GM23248 (cell line): Measurements from ENCODE around the gene MROH7.

Experiments used
- EZH2 ChIP-seq: fragments of 200-600 bp; sonication (generic); IDR thresholded peaks from 2 replicates; pipeline ENCODE4 v1.6.1; 2018; ENCODE audit warnings: antibody characterized with exemption, mild to moderate bottlenecking; ENCODE audit not compliant: insufficient read depth, poor library complexity, severe bottlenecking
- EZH2phosphoT487 ChIP-seq: fragments of 200-600 bp; sonication (generic); IDR thresholded peaks from 2 replicates; pipeline ENCODE4 v1.6.1; 2018; ENCODE audit warnings: antibody characterized with exemption, moderate library complexity, mild to moderate bottlenecking, low read depth; ENCODE audit not compliant: insufficient read depth

DNA sequence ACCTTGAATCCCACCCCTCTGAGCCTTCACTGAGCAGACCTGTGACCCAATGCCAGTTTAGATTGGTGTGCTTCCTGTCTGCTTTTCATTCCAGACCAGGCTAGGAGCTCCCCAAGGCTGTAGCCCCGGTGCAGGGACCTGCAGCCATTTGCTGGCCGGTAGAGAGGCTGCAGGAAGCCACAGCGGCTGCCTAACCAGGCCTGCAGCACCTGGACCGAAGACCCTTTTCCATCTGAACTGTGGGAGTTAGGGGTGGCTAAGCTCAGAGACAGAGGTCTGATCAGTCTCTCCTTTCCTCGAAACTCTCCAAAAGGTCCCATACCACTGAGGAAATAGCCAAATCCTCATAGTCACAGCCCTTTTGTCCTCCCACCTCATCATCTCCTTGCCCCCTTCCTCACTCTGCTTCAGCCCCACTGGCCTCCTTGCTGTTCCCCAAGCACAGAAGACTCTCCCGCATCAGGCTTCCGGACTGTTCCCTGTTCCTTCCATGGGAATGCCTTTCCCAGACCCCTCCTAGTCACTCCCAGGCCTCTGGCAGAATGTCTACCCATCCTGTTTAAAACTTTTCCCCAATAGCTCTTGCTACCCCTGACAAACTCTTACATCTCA, 73.4 kb downstream of the MROH7 start:
- TF ChIP-seq EZH2phosphoT487 (no peak), EZH2 (no peak)
